ENCODE measurements around the gene TRMT61B. TPM values are rescaled to one million over a fixed set of nuclear protein-coding genes. Genes with fewer than 3 reads are reported as not detected.
A peak's percentile ranks its signal among the peaks of the same experiment; 100 is the strongest.

TRMT61B gene
- total and polyA plus RNA-seq, 4 donors, result 8.1 to 15.9 (median 14.4) TPM

GRCh38 chr2:28893488-28893887 is 23.4 kb upstream of the TRMT61B start:
- 95 to 98% methylated on average over 21 of the region's 21 CpGs for WGBS, 2 donors
- DNase-seq (no peak), ATAC-seq (ENCODE audit: low FRiP score) (no peak)
- peaks cover 0 to 6% of the 10 kb centered on the region in 2 donors for H3K4me1 ChIP-seq (ENCODE audit: control insufficient read depth in 1 of 2, insufficient read depth in 2 of 2, low read length in 2 of 2)
- intact Hi-C loops (cut with DNase I), result no loop called here
- H3K27ac ChIP-seq (ENCODE audit: low read depth in 1 of 2, low read length in 2 of 2), result no peak overlapping the region
- H3K27me3 ChIP-seq (ENCODE audit: control insufficient read depth in 1 of 2, insufficient read depth in 2 of 2, low read length in 1 of 2), result no peaks in the 10 kb centered on the region
- H3K9me3 ChIP-seq (ENCODE audit: control insufficient read depth, low read length), result no peaks in the 10 kb centered on the region
- no peaks in the 10 kb centered on the region for H3K36me3 ChIP-seq (ENCODE audit: control insufficient read depth in 1 of 2, insufficient read depth in 2 of 2, low read length in 1 of 2)
- H3K4me3 ChIP-seq (ENCODE audit: low read length in 2 of 2), result no peak overlapping the region

- Histone ChIP-seq H3K27me3 (ENCODE audit: control insufficient read depth in 1 of 2, insufficient read depth in 2 of 2, low read length in 1 of 2) (no peaks in the 10 kb centered on the region), H3K36me3 (ENCODE audit: control insufficient read depth in 1 of 2, insufficient read depth in 2 of 2, low read length in 1 of 2) (no peaks in the 10 kb centered on the region), H3K9me3 (ENCODE audit: control insufficient read depth, low read length) (no peaks in the 10 kb centered on the region), H3K4me3 (ENCODE audit: low read length in 2 of 2) (no peak overlapping the region), H3K27ac (ENCODE audit: low read depth in 1 of 2, low read length in 2 of 2) (no peak overlapping the region), H3K4me1 (ENCODE audit: control insufficient read depth in 1 of 2, insufficient read depth in 2 of 2, low read length in 2 of 2) (no peaks in the 10 kb centered on the region)
- ATAC-seq (ENCODE audit: low FRiP score) (no peak), DNase-seq (no peak)
- intact Hi-C loops (cut with DNase I), result no loop called here
- WGBS, 2 donors, result 79 to 88% methylated on average over 1 of the region's 1 CpG
These were observed 10.1 kb upstream of the TRMT61B start for GRCh38 chr2:28880193-28880592.

- ATAC-seq (ENCODE audit: low FRiP score) (no peak), DNase-seq (no peak)
- Histone ChIP-seq H3K27ac (ENCODE audit: low read depth in 1 of 2, low read length in 2 of 2) (no peak overlapping the region), H3K4me3 (ENCODE audit: low read length in 2 of 2) (no peak overlapping the region), H3K36me3 (ENCODE audit: control insufficient read depth in 1 of 2, insufficient read depth in 2 of 2, low read length in 1 of 2) (no peaks in the 10 kb centered on the region), H3K4me1 (ENCODE audit: control insufficient read depth in 1 of 2, insufficient read depth in 2 of 2, low read length in 2 of 2) (peaks cover 0 to 7% of the 10 kb centered on the region in 2 donors), H3K27me3 (ENCODE audit: control insufficient read depth in 1 of 2, insufficient read depth in 2 of 2, low read length in 1 of 2) (no peaks in the 10 kb centered on the region), H3K9me3 (ENCODE audit: control insufficient read depth, low read length) (no peaks in the 10 kb centered on the region)
- 79% methylated on average over 3 of the region's 3 CpGs for WGBS, 2 donors
- intact Hi-C loops (cut with DNase I), result no loop called here
These were observed 1.5 kb upstream of the TRMT61B start for GRCh38 chr2:28871620-28872019.

GRCh38 chr2:28869494-28870145 is 489 bp downstream of the TRMT61B start:
- Histone ChIP-seq H3K4me3 (ENCODE audit: low read length in 2 of 2) (peak overlapping the region; percentile 31 to 96), H3K27ac (ENCODE audit: low read depth in 1 of 2, low read length in 2 of 2) (peak overlapping the region; percentile 23 to 71), H3K36me3 (ENCODE audit: control insufficient read depth in 1 of 2, insufficient read depth in 2 of 2, low read length in 1 of 2) (no peaks in the 10 kb centered on the region), H3K27me3 (ENCODE audit: control insufficient read depth in 1 of 2, insufficient read depth in 2 of 2, low read length in 1 of 2) (no peaks in the 10 kb centered on the region), H3K4me1 (ENCODE audit: control insufficient read depth in 1 of 2, insufficient read depth in 2 of 2, low read length in 2 of 2) (peaks cover 0 to 7% of the 10 kb centered on the region in 2 donors), H3K9me3 (ENCODE audit: control insufficient read depth, low read length) (no peaks in the 10 kb centered on the region)
- ATAC-seq (ENCODE audit: low FRiP score) (peak; percentile 65), DNase-seq (no peak)
- WGBS, 2 donors, result 0 to 1% methylated on average over 29 of the region's 29 CpGs
- intact Hi-C loops (cut with DNase I), result no loop called here

- no peak overlapping the region for H3K27ac ChIP-seq (ENCODE audit: low read depth in 1 of 2, low read length in 2 of 2)
- H3K4me3 ChIP-seq (ENCODE audit: low read length in 2 of 2), result no peak overlapping the region
- H3K27me3 ChIP-seq (ENCODE audit: control insufficient read depth in 1 of 2, insufficient read depth in 2 of 2, low read length in 1 of 2), result no peaks in the 10 kb centered on the region
- no peak for DNase-seq
- H3K4me1 ChIP-seq (ENCODE audit: control insufficient read depth in 1 of 2, insufficient read depth in 2 of 2, low read length in 2 of 2), result peaks cover 0 to 7% of the 10 kb centered on the region in 2 donors
- no peaks in the 10 kb centered on the region for H3K36me3 ChIP-seq (ENCODE audit: control insufficient read depth in 1 of 2, insufficient read depth in 2 of 2, low read length in 1 of 2)
- no peak for ATAC-seq (ENCODE audit: low FRiP score)
- intact Hi-C loops (cut with DNase I), result no loop called here
- WGBS, 2 donors, result 80 to 84% methylated on average over 12 of the region's 12 CpGs
- no peaks in the 10 kb centered on the region for H3K9me3 ChIP-seq (ENCODE audit: control insufficient read depth, low read length)
These were observed 1.5 kb downstream of the TRMT61B start for GRCh38 chr2:28868611-28869010.

GRCh38 chr2:28855977-28856376 is 14.1 kb downstream of the TRMT61B start:
- intact Hi-C loops (cut with DNase I), result no loop called here
- DNase-seq (no peak), ATAC-seq (ENCODE audit: low FRiP score) (no peak)
- Histone ChIP-seq H3K27me3 (ENCODE audit: control insufficient read depth in 1 of 2, insufficient read depth in 2 of 2, low read length in 1 of 2) (no peaks in the 10 kb centered on the region), H3K4me1 (ENCODE audit: control insufficient read depth in 1 of 2, insufficient read depth in 2 of 2, low read length in 2 of 2) (no peaks in the 10 kb centered on the region), H3K27ac (ENCODE audit: low read depth in 1 of 2, low read length in 2 of 2) (no peak overlapping the region), H3K9me3 (ENCODE audit: control insufficient read depth, low read length) (no peaks in the 10 kb centered on the region), H3K4me3 (ENCODE audit: low read length in 2 of 2) (no peak overlapping the region), H3K36me3 (ENCODE audit: control insufficient read depth in 1 of 2, insufficient read depth in 2 of 2, low read length in 1 of 2) (peaks cover 0 to 3% of the 10 kb centered on the region in 2 donors)

GRCh38 chr2:28855193-28855592 is 14.9 kb downstream of the TRMT61B start:
- Histone ChIP-seq H3K36me3 (ENCODE audit: control insufficient read depth in 1 of 2, insufficient read depth in 2 of 2, low read length in 1 of 2) (peaks cover 0 to 3% of the 10 kb centered on the region in 2 donors), H3K27me3 (ENCODE audit: control insufficient read depth in 1 of 2, insufficient read depth in 2 of 2, low read length in 1 of 2) (no peaks in the 10 kb centered on the region), H3K4me3 (ENCODE audit: low read length in 2 of 2) (no peak overlapping the region), H3K4me1 (ENCODE audit: control insufficient read depth in 1 of 2, insufficient read depth in 2 of 2, low read length in 2 of 2) (no peaks in the 10 kb centered on the region), H3K27ac (ENCODE audit: low read depth in 1 of 2, low read length in 2 of 2) (no peak overlapping the region), H3K9me3 (ENCODE audit: control insufficient read depth, low read length) (no peaks in the 10 kb centered on the region)
- DNase-seq (no peak), ATAC-seq (ENCODE audit: low FRiP score) (no peak)
- 93 to 96% methylated on average over 1 of the region's 1 CpG for WGBS, 2 donors
- intact Hi-C loops (cut with DNase I), result no loop called here

- intact Hi-C loops (cut with DNase I), result no loop called here
- H3K4me1 ChIP-seq (ENCODE audit: control insufficient read depth in 1 of 2, insufficient read depth in 2 of 2, low read length in 2 of 2), result no peaks in the 10 kb centered on the region
- H3K36me3 ChIP-seq (ENCODE audit: control insufficient read depth in 1 of 2, insufficient read depth in 2 of 2, low read length in 1 of 2), result no peaks in the 10 kb centered on the region
- H3K27me3 ChIP-seq (ENCODE audit: control insufficient read depth in 1 of 2, insufficient read depth in 2 of 2, low read length in 1 of 2), result no peaks in the 10 kb centered on the region
- H3K4me3 ChIP-seq (ENCODE audit: low read length in 2 of 2), result no peak overlapping the region
- DNase-seq, result no peak
- 51 to 60% methylated on average over 3 of the region's 3 CpGs for WGBS, 2 donors
- no peaks in the 10 kb centered on the region for H3K9me3 ChIP-seq (ENCODE audit: control insufficient read depth, low read length)
- H3K27ac ChIP-seq (ENCODE audit: low read depth in 1 of 2, low read length in 2 of 2), result no peak overlapping the region
- no peak for ATAC-seq (ENCODE audit: low FRiP score)
These were observed 28.1 kb downstream of the TRMT61B start for GRCh38 chr2:28842042-28842441.

GRCh38 chr2:28838971-28839370 is 31.1 kb downstream of the TRMT61B start:
- DNase-seq (no peak), ATAC-seq (ENCODE audit: low FRiP score) (no peak)
- Histone ChIP-seq H3K4me3 (ENCODE audit: low read length in 2 of 2) (no peak overlapping the region), H3K27ac (ENCODE audit: low read depth in 1 of 2, low read length in 2 of 2) (no peak overlapping the region), H3K4me1 (ENCODE audit: control insufficient read depth in 1 of 2, insufficient read depth in 2 of 2, low read length in 2 of 2) (no peaks in the 10 kb centered on the region), H3K36me3 (ENCODE audit: control insufficient read depth in 1 of 2, insufficient read depth in 2 of 2, low read length in 1 of 2) (no peaks in the 10 kb centered on the region), H3K9me3 (ENCODE audit: control insufficient read depth, low read length) (no peaks in the 10 kb centered on the region), H3K27me3 (ENCODE audit: control insufficient read depth in 1 of 2, insufficient read depth in 2 of 2, low read length in 1 of 2) (no peaks in the 10 kb centered on the region)
- WGBS, 2 donors, result 84 to 88% methylated on average over 2 of the region's 2 CpGs
- intact Hi-C loops (cut with DNase I), result no loop called here
